Heart right ventricle (tissue), 16 donors: ENCODE measurements around the gene SPATC1L. TPM values are rescaled to one million over a fixed set of nuclear protein-coding genes. Genes with fewer than 3 reads are reported as not detected.

Source experiments
- ATAC-seq, 8 donors: fragments of 200-7000 bp; cut with Tn5 transposase; one replicate each; pipeline ENCODE4 v1.9.1; 2020; ENCODE audit warnings: mild to moderate bottlenecking in 8 of 8, moderate library complexity in 8 of 8, moderate number of reproducible peaks in 1 of 8
- DNase-seq, 2 donors: peaks; one replicate each; pipeline ENCODE4 v3.0.0-alpha.2; 2020
- H3K27ac ChIP-seq, 10 donors: fragments of 200-600 bp; sonication (generic) in 2 of 10; one replicate each; pipeline versions ENCODE4 v1.5.0 to v1.8.0; 2020 to 2022; ENCODE audit warnings: mild to moderate bottlenecking in 3 of 10
- H3K27me3 ChIP-seq, 7 donors: fragments of 200-600 bp; one replicate each; pipeline ENCODE4 v1.8.0; 2021 to 2022; ENCODE audit warnings: mild to moderate bottlenecking in 2 of 7
- H3K36me3 ChIP-seq, 9 donors: fragments of 200-600 bp; sonication (generic) in 1 of 9; one replicate each; pipeline versions ENCODE4 v1.5.0 to v1.8.0; 2020 to 2022; ENCODE audit warnings: mild to moderate bottlenecking in 2 of 9
- H3K4me1 ChIP-seq, 9 donors: fragments of 200-600 bp; sonication (generic) in 1 of 9; one replicate each; pipeline versions ENCODE4 v1.5.0 to v1.8.0; 2020 to 2022; ENCODE audit warnings: mild to moderate bottlenecking in 4 of 9
- H3K4me3 ChIP-seq, 10 donors: fragments of 200-600 bp; sonication (generic) in 2 of 10; one replicate each; pipeline versions ENCODE4 v1.5.0 to v1.8.0; 2020 to 2022; ENCODE audit warnings: mild to moderate bottlenecking in 7 of 10, moderate library complexity in 2 of 10
- H3K9me3 ChIP-seq, 11 donors: fragments of 200-600 bp in 10 of 11; sonication (generic) in 2 of 11; one replicate each; pipeline versions ENCODE4 v1.5.0 to v1.8.0; 2013 to 2022; ENCODE audit warnings: mild to moderate bottlenecking in 2 of 11, control low read depth in 1 of 11, moderate library complexity in 1 of 11
- WGBS, 2 donors: extraction: QIAGEN DNeasy Blood & Tissue Kit; methylation state at CpG; one replicate each; pipeline ENCODE4 v1.1.7; 2013; ENCODE audit warnings: inconsistent platforms in 1 of 2; 5-methylcytosine and 5-hydroxymethylcytosine counted together
- intact Hi-C, 10 donors: fragments of 100-400 bp; cut with DNase I; formaldehyde crosslinking; loops; one replicate each; pipeline versions ENCODE4 v1.11.1 to v1.14.2; 2022
- polyA plus RNA-seq, 2 donors: library from polyadenylated mRNA; stranded (reverse); fragments of 200-250 nt; gene quantifications; one replicate each; pipeline ENCODE4 v1.2.3, GENCODE V29; 2013
- total RNA-seq, 10 donors: library from RNA; stranded (reverse); fragmentation: NEBNext Ultra II Directional in 3 of 10; extraction: Animal tissue kit (Norgen Biotek cat#: 25700) in 3 of 10; gene quantifications; one replicate each; pipeline versions ENCODE4 v1.2.1 to v1.2.4, GENCODE V29; 2021 to 2023
- TF ChIP-seq, protein P1 (sequence below), 9 donors: fragments of 200-600 bp; sonication (generic) in 2 of 9; IDR thresholded peaks; one replicate each; pipeline versions ENCODE4 v1.5.0 to v1.8.0; 2021 to 2022; ENCODE audit warnings: antibody characterized with exemption in 9 of 9, mild to moderate bottlenecking in 5 of 9, moderate library complexity in 1 of 9
- donor health status: Arrhythmogenic right ventricular cardiomyopathy.
- donor health status: ischemic (EF 13 %, LVEDD 7.1; RV severe dilation, severe dysfunction).
- donor health status: healthy with polysubstance abuse.
- donor health status: DM: no; HTN: yes; CAD: no.
- donor health status: DM: no; HTN: no; CAD: no.
- donor health status: ischemic (EF 25% LVEDD 6.9; RV normal size, moderate dysfunction).
- donor health status: ischemic (EF 25% LVEDD 5.7; RV mildly dilated, moderate dysfunction).
- donor health status: healthy.
- donor health status: DM: yes; HTN: yes; CAD: no.
- donor health status: Ischemic cardiomyopathy.
- donor health status: ischemic (EF 35%, LVEDD 5.7; RV mildly dilated, moderate dysfunction).
- donor health status: nonischemic (EF 11% LVEDD 7.7; RV severe dilation, severe dysfunction).
- donor health status: DM: yes; HTN: yes; CAD: no.
- donor health status: PGD.
- donor health status: ischemic (EF 29% LVEDD 5.4; RV normal size, mild dysfunction).
- donor health status: nonischemic (EF 23%, LVEDD 6.1; RV moderate dilation, normal function).

The SPATC1L gene
- total and polyA plus RNA-seq, 12 donors: 4.7 to 14.6 (median 8.4) TPM

DNA sequence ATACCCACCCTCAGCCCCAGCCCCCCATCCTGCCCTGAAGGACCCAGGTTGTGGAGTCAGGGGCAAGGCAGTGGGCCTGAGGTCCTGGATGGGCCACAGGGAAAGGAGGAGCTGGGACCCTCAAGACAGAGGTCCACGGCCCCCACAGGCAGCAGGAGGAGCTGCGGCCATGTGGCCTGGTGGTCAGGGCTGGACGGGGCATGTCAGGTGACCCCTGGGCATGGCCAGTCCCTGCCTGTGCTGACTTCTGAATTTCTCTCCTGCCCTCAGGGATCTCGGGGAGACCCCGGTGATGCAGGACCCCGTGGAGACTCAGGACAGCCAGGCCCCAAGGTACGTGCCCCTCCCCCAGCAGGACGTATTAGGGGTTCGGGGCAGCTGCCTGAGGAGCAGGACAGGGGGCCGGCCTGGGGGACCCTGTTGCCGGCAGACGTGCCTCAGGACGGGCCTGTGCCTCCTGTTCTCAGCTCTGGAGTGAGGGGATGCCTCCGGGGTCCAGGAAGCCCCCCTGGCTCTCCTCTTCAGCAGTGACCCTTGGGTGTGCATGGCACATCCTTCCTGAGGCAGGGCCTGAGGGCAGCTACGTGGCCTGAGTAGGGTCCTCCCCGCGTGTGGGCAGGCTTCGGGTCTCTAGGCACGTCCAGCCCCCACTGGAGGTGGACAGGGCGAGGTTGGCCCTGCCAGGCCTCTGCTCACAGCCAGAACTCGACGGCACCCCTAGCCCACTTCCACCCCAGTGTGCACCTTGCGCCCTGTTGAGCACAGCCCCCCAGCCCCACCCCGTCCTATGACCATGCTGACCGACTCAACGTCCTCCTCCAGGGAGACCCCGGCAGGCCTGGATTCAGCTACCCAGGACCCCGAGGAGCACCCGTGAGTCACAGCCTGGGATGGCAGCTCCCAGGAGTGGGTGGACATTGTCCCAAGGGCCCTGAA, 62.7 kb downstream of the SPATC1L start:
- Histone ChIP-seq H3K27me3 (no peaks in the 10 kb centered on the region), H3K36me3 (peaks cover 11 to 93% (median 49%) of the 10 kb centered on the region in 9 donors), H3K27ac (peak overlapping the region in 1 of 10 donors; percentile 13), H3K4me3 (no peak overlapping the region), H3K4me1 (no peaks in the 10 kb centered on the region), H3K9me3 (no peaks in the 10 kb centered on the region)
- 94% methylated on average over 29 of the region's 29 CpGs for WGBS, 2 donors
- ATAC-seq (no peak), DNase-seq (peak; percentile 3 to 13)
- TF ChIP-seq, protein P1, sequence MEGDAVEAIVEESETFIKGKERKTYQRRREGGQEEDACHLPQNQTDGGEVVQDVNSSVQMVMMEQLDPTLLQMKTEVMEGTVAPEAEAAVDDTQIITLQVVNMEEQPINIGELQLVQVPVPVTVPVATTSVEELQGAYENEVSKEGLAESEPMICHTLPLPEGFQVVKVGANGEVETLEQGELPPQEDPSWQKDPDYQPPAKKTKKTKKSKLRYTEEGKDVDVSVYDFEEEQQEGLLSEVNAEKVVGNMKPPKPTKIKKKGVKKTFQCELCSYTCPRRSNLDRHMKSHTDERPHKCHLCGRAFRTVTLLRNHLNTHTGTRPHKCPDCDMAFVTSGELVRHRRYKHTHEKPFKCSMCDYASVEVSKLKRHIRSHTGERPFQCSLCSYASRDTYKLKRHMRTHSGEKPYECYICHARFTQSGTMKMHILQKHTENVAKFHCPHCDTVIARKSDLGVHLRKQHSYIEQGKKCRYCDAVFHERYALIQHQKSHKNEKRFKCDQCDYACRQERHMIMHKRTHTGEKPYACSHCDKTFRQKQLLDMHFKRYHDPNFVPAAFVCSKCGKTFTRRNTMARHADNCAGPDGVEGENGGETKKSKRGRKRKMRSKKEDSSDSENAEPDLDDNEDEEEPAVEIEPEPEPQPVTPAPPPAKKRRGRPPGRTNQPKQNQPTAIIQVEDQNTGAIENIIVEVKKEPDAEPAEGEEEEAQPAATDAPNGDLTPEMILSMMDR (IDR thresholded peaks at IDR 0.05): no peak
- intact Hi-C loops: no loop called here

DNA sequence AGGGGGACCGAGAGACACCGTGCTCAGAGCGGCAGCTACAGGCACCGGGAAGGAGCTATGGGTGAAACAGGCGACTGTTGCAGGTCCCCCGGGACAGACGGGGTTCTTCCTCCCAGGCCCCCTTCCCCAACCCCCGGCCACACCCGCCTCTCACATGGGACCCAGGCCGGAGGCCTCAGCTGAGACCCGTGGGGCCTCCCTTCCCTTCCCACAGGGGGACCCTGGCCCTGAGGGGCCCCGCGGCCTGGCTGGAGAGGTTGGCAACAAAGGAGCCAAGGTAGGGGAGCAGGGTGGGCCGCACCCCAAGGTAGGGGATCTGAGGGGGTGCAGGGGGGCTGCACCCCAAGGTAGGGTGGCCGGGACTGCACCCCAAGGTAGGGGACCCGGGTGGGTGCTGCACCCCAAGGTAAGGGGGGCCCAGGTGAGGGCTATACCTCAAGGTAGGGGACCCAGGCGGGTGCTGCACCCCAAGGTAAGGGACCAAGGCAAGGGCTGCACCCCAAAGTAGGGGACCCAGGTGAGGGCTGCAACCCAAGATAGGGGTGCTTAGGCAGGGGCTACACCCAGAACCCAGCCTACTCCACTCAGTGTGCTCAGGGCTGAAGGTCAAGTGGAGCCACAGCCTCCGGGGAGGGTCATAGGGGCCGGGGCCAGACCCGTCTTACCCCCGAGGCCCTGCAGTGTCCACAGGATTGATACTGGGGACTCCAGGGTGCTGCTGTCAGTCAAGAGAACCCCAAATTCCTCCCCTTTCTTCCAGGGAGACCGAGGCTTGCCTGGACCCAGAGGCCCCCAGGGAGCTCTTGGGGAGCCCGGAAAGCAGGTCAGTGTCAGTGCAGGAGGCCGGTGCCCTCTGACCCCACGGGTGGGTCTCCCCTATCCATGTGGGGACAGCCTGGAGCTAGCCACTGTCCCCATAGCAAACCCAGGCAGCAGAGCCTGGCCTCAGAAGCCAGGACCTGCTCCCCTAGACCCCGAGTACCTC, 63.7 kb downstream of the SPATC1L start:
- intact Hi-C loops: no loop called here
- DNase-seq (peak; percentile 3 to 8), ATAC-seq (no peak)
- Histone ChIP-seq H3K9me3 (no peaks in the 10 kb centered on the region), H3K36me3 (peaks cover 12 to 93% (median 56%) of the 10 kb centered on the region in 9 donors), H3K27ac (peak overlapping the region in 1 of 10 donors; percentile 13), H3K4me3 (no peak overlapping the region), H3K27me3 (no peaks in the 10 kb centered on the region), H3K4me1 (no peaks in the 10 kb centered on the region)
- WGBS, 2 donors: 86 to 90% methylated on average over 23 to 26 of the region's 26 CpGs
- TF ChIP-seq, protein P1 (IDR thresholded peaks at IDR 0.05): no peak

DNA sequence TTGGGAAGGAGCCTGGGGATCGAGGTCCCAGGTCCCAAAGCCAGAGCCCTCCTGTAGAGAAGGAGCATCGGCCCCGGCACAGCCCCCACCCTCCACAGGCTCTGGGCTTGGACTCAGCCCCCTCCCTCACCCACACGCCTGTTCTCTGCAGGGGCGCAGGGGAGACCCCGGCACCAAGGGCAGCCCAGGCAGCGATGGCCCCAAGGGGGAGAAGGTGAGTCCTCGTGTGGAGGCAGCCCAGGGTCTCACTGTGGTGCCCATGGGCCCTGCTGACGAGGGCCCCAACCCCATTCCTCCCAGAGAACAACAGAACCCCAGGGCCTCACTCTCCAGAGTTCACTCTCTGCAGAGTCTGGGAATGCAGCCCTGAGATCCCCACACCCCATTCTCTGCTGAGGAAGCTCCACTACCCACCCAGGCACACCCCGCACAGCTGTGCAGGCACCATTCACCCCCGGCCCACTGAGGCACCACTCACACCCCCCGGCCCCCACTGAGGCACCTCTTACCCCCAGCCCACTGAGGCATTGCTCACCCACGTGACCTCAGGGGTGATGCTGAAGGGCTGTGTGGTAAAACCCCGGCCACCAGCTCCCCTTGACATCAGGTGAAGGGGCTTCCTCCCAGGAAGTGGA, 64.5 kb downstream of the SPATC1L start:
- intact Hi-C loops: loop anchor here in 1 of 10 donors (10.0 kb wide), 1 partner anchor 125 kb away; no protein-coding TSS in a partner anchor
- TF ChIP-seq, protein P1 (IDR thresholded peaks at IDR 0.05): no peak
- H3K4me3 ChIP-seq: no peak overlapping the region
- peaks cover 12 to 93% (median 62%) of the 10 kb centered on the region in 9 donors for H3K36me3 ChIP-seq
- DNase-seq (peak; percentile 3 to 7), ATAC-seq (no peak)
- no peak overlapping the region for H3K27ac ChIP-seq
- no peaks in the 10 kb centered on the region for H3K27me3 ChIP-seq
- 90 to 93% methylated on average over 14 of the region's 14 CpGs for WGBS, 2 donors
- no peaks in the 10 kb centered on the region for H3K4me1 ChIP-seq
- H3K9me3 ChIP-seq: peaks cover 0 to 5% (median 0%) of the 10 kb centered on the region in 11 donors
